HCT116 (cell line): ENCODE measurements around the gene SC5D. TPM values are rescaled to one million over a fixed set of nuclear protein-coding genes. Genes with fewer than 3 reads are reported as not detected.

ENCODE experiments used
- ATAC-seq: fragments of 200-7000 bp; cut with Tn5 transposase; 2 replicates; pipeline ENCODE4 v1.9.1; 2020; ENCODE audit warnings: mild to moderate bottlenecking, moderate library complexity
- BruUV-seq: library from RNA; stranded (reverse); fragments of 400-500 nt; replicated peaks from 2 replicates; lab custom pipeline; 2021; lab: Mats Ljungman, UMichigan
- CTCF ChIA-PET: fragments of 300-600 bp; sonication (Branson Sonifier 250); formaldehyde crosslinking; loops from one replicate; lab custom pipeline; 2021; ENCODE audit warnings: antibody characterized with exemption; lab: Charles Lee
- POLR2A ChIA-PET: fragments of 300-600, 350-600 bp; sonication (Branson Sonifier 250); formaldehyde crosslinking; loops from one replicate; lab custom pipeline; 2021; ENCODE audit warnings: antibody characterized with exemption; lab: Charles Lee
- RAD21 ChIA-PET, 2 experiments: fragments of 300-600 bp; sonication (Branson Sonifier 250); formaldehyde crosslinking; loops; one replicate each; lab custom pipeline; 2023; ENCODE audit warnings: low total read pairs in 2 of 2; ENCODE audit not compliant: uncharacterized antibody in 2 of 2, unreplicated experiment in 2 of 2, low non-redundant PET in 1 of 2; lab: Charles Lee
- DNase-seq: peaks from one replicate; pipeline ENCODE4 v3.0.0-alpha.2; 2010; ENCODE audit warnings: low read depth, low spot score
- H2AFZ ChIP-seq: fragments of 200-600 bp; shearing (Covaris generic), sonication (generic); 2 replicates; pipeline ENCODE4 v1.6.1; 2017; ENCODE audit warnings: low read depth, mixed run types, mixed read lengths, antibody characterized with exemption, low read length; ENCODE audit not compliant: poor library complexity, severe bottlenecking
- H3K27ac ChIP-seq: 2 replicates; pipeline ENCODE4 v1.5.1; 2012; ENCODE audit warnings: low read depth, low read length
- H3K27me3 ChIP-seq: fragments of 200-600 bp; sonication (generic); 2 replicates; pipeline ENCODE4 v1.6.1; 2016; ENCODE audit warnings: mixed run types, low read length, mixed read lengths; ENCODE audit not compliant: insufficient read depth
- H3K36me3 ChIP-seq, 2 experiments: fragments of 200-500 bp in 1 of 2; fragments of 200-600 bp in 1 of 2; sonication (Bioruptor generic) in 1 of 2; sonication (generic) in 1 of 2; 2 replicates each; pipeline versions ENCODE4 v1.5.1 to v1.6.1; 2014 to 2016; ENCODE audit warnings: low read length in 2 of 2, inconsistent platforms in 1 of 2, mixed read lengths in 1 of 2, mixed run types in 1 of 2; ENCODE audit not compliant: insufficient read depth in 2 of 2, control insufficient read depth in 1 of 2
- H3K4me1 ChIP-seq, 2 experiments: fragments of 200-600 bp in 1 of 2; sonication (generic) in 1 of 2; 2 replicates each; pipeline versions ENCODE4 v1.5.1 to v1.6.1; 2012 to 2017; ENCODE audit warnings: low read length in 2 of 2, inconsistent platforms in 1 of 2, mild to moderate bottlenecking in 1 of 2, mixed read lengths in 1 of 2, mixed run types in 1 of 2, moderate library complexity in 1 of 2; ENCODE audit not compliant: insufficient read depth in 2 of 2, control insufficient read depth in 1 of 2
- H3K4me2 ChIP-seq: fragments of 200-600 bp; sonication (generic); 2 replicates; pipeline ENCODE4 v1.6.1; 2017; ENCODE audit warnings: mixed run types, low read length, mixed read lengths
- H3K4me3 ChIP-seq, 2 experiments: fragments of 200-600 bp in 1 of 2; sonication (generic) in 1 of 2; replicated peaks in 1 of 2; 2 replicates each; pipeline ENCODE4 v1.5.1; 2011 to 2016; ENCODE audit warnings: low read length in 2 of 2, control low read depth in 1 of 2, low read depth in 1 of 2, mild to moderate bottlenecking in 1 of 2, mixed read lengths in 1 of 2, mixed run types in 1 of 2
- H3K79me2 ChIP-seq: fragments of 200-600 bp; sonication (generic); 2 replicates; pipeline ENCODE4 v1.6.1; 2017; ENCODE audit warnings: mild to moderate bottlenecking, mixed run types, low read length, moderate library complexity, mixed read lengths; ENCODE audit not compliant: insufficient read depth
- H3K9ac ChIP-seq: fragments of 200-600 bp; sonication (generic); 2 replicates; pipeline ENCODE4 v1.6.1; 2016; ENCODE audit warnings: low read length, mixed read lengths
- H3K9me2 ChIP-seq: fragments of 200-600 bp; sonication (generic), shearing (Covaris generic); 2 replicates; pipeline ENCODE4 v1.6.1; 2017; ENCODE audit warnings: mixed run types, mild to moderate bottlenecking, moderate library complexity; ENCODE audit not compliant: insufficient read depth
- H3K9me3 ChIP-seq, 2 experiments: fragments of 200-500 bp in 1 of 2; fragments of 200-600 bp in 1 of 2; sonication (Bioruptor generic) in 1 of 2; sonication (generic) in 1 of 2; 2 replicates each; pipeline ENCODE4 v1.6.1; 2014 to 2017; ENCODE audit warnings: low read length in 2 of 2, mixed read lengths in 2 of 2, inconsistent platforms in 1 of 2, low read depth in 1 of 2, mild to moderate bottlenecking in 1 of 2, mixed run types in 1 of 2, moderate library complexity in 1 of 2; ENCODE audit not compliant: control insufficient read depth in 1 of 2, insufficient read depth in 1 of 2
- H4K20me1 ChIP-seq: fragments of 200-600 bp; sonication (generic), shearing (Covaris generic); 2 replicates; pipeline ENCODE4 v1.6.1; 2017; ENCODE audit warnings: mixed run types, mild to moderate bottlenecking, moderate library complexity; ENCODE audit not compliant: insufficient read depth
- CBX3 ChIP-seq: IDR thresholded peaks from 2 replicates; pipeline ENCODE4 v1.6.1; 2012; ENCODE audit warnings: low read depth
- CEBPB ChIP-seq: IDR thresholded peaks from 2 replicates; pipeline ENCODE4 v1.6.1; 2012; ENCODE audit warnings: low read depth
- ELF1 ChIP-seq: IDR thresholded peaks from 2 replicates; pipeline ENCODE4 v1.6.1; 2012; ENCODE audit warnings: low read depth, borderline replicate concordance
- EZH2 ChIP-seq: fragments of 200-600 bp; sonication (generic); IDR thresholded peaks from 2 replicates; pipeline ENCODE4 v1.6.1; 2017; ENCODE audit warnings: antibody characterized with exemption, mixed run types
- EZH2phosphoT487 ChIP-seq: fragments of 200-600 bp; IDR thresholded peaks from 2 replicates; pipeline ENCODE4 v1.6.1; 2018; ENCODE audit warnings: antibody characterized with exemption, borderline replicate concordance
- SIN3A ChIP-seq: IDR thresholded peaks from 2 replicates; pipeline ENCODE4 v1.6.1; 2012; ENCODE audit warnings: low read depth
- SP1 ChIP-seq: IDR thresholded peaks from 2 replicates; pipeline ENCODE4 v1.6.1; 2012; ENCODE audit warnings: low read depth
- TCF7L2 ChIP-seq: IDR thresholded peaks from 2 replicates; pipeline ENCODE4 v1.7.0; 2011; ENCODE audit warnings: borderline replicate concordance, inconsistent platforms; ENCODE audit not compliant: insufficient read depth, insufficient read length; ENCODE audit errors: extremely low read depth
- ZNF274 ChIP-seq: fragments of 200-500 bp; sonication (Bioruptor generic); IDR thresholded peaks from 2 replicates; pipeline ENCODE4 v1.6.1; 2014; ENCODE audit warnings: mild to moderate bottlenecking, low read depth, low read length, inconsistent platforms
- intact Hi-C: fragments of 100-400 bp; cut with micrococcal nuclease; formaldehyde crosslinking; loops from 2 replicates; pipeline ENCODE4 v1.10.0; 2022
- total RNA-seq: library from RNA; stranded (reverse); gene quantifications from one replicate; pipeline ENCODE4 v1.2.1, GENCODE V29; 2021; ENCODE audit not compliant: unreplicated experiment
- TF ChIP-seq, protein P1 (sequence below): IDR thresholded peaks from 2 replicates; pipeline ENCODE4 v1.6.1; 2012
- TF ChIP-seq, protein P2 (sequence below): IDR thresholded peaks from 2 replicates; pipeline ENCODE4 v1.6.1; 2012; ENCODE audit warnings: low read depth
- TF ChIP-seq, protein P3 (sequence below), 3 experiments: fragments of 200-600 bp in 1 of 3; sonication (generic) in 1 of 3; IDR thresholded peaks in 2 of 3; conservative IDR thresholded peaks in 1 of 3; 2 replicates each; pipeline ENCODE4 v1.5.1; 2012 to 2017; ENCODE audit warnings: low read depth in 2 of 3, low read length in 2 of 3, antibody characterized with exemption in 1 of 3, borderline replicate concordance in 1 of 3, control low read depth in 1 of 3, mild to moderate bottlenecking in 1 of 3, mixed read lengths in 1 of 3, mixed run types in 1 of 3, moderate library complexity in 1 of 3; ENCODE audit not compliant: insufficient read depth in 1 of 3

The SC5D gene
- total RNA-seq, 1 experiment from 2014 or later = 24.1 TPM

DNA sequence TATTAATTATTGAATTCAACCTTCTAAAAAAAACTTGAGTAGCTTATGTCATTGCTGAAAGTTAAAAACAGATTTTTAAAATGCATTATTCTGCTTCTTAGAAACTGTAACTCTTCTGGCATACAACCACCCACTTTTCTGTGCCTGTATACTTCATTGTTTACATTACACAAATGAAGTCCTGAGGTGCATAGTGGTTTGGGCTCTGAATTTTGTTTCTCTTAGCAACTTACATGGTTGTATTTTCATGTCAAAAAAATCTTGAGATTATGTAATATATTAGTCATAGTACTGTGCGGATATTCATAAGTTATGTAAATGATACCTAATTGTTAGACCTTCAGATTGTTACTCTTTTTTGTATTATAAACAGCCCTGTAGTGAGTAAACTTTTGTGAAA, 12.2 kb downstream of the SC5D start:
- Histone ChIP-seq H3K4me3 (no peak overlapping the region), H3K4me2 (no peak overlapping the region), H2AFZ (no peak overlapping the region), H3K9me3 (no peaks in the 10 kb centered on the region), H3K4me1 (no peaks in the 10 kb centered on the region), H4K20me1 (no peaks in the 10 kb centered on the region), H3K27ac (no peak overlapping the region), H3K9me2 (no peaks in the 10 kb centered on the region), H3K27me3 (no peaks in the 10 kb centered on the region), H3K79me2 (peaks cover 6% of the 10 kb centered on the region), H3K9ac (no peak overlapping the region), H3K36me3 (peaks cover 11 to 15% of the 10 kb centered on the region in 2 experiments; a peak in 3 of 4 replicates)
- intact Hi-C loops = no loop called here
- no peak for DNase-seq
- ATAC-seq = no peak
- TF ChIP-seq, protein P1, sequence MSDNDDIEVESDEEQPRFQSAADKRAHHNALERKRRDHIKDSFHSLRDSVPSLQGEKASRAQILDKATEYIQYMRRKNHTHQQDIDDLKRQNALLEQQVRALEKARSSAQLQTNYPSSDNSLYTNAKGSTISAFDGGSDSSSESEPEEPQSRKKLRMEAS = no peak
- no peak for TF ChIP-seq CBX3
- TF ChIP-seq ELF1 = no peak
- TF ChIP-seq ZNF274 = no peak
- TF ChIP-seq SIN3A = no peak
- TF ChIP-seq EZH2 = no peak
- TF ChIP-seq, protein P2, sequence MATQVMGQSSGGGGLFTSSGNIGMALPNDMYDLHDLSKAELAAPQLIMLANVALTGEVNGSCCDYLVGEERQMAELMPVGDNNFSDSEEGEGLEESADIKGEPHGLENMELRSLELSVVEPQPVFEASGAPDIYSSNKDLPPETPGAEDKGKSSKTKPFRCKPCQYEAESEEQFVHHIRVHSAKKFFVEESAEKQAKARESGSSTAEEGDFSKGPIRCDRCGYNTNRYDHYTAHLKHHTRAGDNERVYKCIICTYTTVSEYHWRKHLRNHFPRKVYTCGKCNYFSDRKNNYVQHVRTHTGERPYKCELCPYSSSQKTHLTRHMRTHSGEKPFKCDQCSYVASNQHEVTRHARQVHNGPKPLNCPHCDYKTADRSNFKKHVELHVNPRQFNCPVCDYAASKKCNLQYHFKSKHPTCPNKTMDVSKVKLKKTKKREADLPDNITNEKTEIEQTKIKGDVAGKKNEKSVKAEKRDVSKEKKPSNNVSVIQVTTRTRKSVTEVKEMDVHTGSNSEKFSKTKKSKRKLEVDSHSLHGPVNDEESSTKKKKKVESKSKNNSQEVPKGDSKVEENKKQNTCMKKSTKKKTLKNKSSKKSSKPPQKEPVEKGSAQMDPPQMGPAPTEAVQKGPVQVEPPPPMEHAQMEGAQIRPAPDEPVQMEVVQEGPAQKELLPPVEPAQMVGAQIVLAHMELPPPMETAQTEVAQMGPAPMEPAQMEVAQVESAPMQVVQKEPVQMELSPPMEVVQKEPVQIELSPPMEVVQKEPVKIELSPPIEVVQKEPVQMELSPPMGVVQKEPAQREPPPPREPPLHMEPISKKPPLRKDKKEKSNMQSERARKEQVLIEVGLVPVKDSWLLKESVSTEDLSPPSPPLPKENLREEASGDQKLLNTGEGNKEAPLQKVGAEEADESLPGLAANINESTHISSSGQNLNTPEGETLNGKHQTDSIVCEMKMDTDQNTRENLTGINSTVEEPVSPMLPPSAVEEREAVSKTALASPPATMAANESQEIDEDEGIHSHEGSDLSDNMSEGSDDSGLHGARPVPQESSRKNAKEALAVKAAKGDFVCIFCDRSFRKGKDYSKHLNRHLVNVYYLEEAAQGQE = no peak
- TF ChIP-seq CEBPB = no peak
- no peak for TF ChIP-seq TCF7L2
- TF ChIP-seq, protein P3, sequence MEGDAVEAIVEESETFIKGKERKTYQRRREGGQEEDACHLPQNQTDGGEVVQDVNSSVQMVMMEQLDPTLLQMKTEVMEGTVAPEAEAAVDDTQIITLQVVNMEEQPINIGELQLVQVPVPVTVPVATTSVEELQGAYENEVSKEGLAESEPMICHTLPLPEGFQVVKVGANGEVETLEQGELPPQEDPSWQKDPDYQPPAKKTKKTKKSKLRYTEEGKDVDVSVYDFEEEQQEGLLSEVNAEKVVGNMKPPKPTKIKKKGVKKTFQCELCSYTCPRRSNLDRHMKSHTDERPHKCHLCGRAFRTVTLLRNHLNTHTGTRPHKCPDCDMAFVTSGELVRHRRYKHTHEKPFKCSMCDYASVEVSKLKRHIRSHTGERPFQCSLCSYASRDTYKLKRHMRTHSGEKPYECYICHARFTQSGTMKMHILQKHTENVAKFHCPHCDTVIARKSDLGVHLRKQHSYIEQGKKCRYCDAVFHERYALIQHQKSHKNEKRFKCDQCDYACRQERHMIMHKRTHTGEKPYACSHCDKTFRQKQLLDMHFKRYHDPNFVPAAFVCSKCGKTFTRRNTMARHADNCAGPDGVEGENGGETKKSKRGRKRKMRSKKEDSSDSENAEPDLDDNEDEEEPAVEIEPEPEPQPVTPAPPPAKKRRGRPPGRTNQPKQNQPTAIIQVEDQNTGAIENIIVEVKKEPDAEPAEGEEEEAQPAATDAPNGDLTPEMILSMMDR (IDR thresholded peaks at IDR 0.05 in 2 of 3, conservative IDR thresholded peaks at IDR 0.05 in 1 of 3; ENCODE audit: borderline replicate concordance in 1 of 3, insufficient read depth in 1 of 3, low read depth in 2 of 3, low read length in 2 of 3) = no peak
- no peak for TF ChIP-seq SP1
- TF ChIP-seq EZH2phosphoT487 = no peak
- POLR2A ChIA-PET = no interaction called here
- BruUV-seq = no TSS peak
- CTCF ChIA-PET = no interaction called here
- RAD21 ChIA-PET = no interaction called here
